Measurements from ENCODE around the gene C1orf50.

DNA sequence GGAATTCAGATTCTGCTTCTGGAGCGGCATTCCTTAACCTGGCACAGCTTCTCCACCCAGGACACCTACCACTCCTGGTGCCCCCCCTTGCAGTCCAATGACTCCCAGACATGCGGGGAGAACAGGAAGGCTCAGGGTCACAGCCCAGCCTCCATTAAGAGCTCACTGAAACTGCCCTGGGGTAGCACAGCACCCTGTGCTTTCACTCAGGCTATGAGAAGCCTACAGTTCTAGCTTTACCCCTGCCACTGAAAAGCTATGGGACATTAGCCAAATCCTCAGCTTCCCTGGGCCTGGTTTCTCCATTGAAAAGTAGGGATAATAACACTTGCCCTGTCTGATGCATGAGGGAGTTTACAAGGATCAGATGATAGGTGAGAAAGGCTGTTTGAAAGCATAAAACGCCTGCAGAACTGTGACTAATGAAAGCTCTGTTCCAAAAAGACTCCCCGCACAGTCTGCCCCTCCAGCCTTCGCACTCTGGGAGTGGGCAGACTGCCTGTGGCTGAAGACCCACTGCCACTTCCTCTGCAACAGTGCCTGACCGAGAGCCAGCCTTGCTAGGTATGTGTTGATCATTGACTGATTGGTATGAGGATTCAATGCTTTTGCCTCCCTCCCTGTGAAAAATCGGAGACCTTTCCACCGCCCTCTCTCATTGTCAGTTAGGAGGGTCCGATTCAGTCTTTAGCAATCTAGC, 24.3 kb upstream of the C1orf50 start:
- TF ChIP-seq BHLHE40 (IDR thresholded peaks at IDR 0.05; ENCODE audit: borderline replicate concordance) (no peak), FOXK2 (IDR thresholded peaks at IDR 0.05) (no peak), SP1 (IDR thresholded peaks at IDR 0.05) (no peak), FOXA1 (IDR thresholded peaks at IDR 0.05) (no peak)

Measured in HEK293T (cell line).